Suppressor macrophage treated with lipopolysaccharide for 1 hour (primary cell): ENCODE data around the gene SIRPA.
A peak's percentile ranks its signal among the peaks of the same experiment; 100 is the strongest.

Experiments used
- DNase-seq, 3 donors: peaks; one replicate each; pipeline ENCODE4 v3.0.0-alpha.2; 2020 to 2022

The SIRPA gene

DNA sequence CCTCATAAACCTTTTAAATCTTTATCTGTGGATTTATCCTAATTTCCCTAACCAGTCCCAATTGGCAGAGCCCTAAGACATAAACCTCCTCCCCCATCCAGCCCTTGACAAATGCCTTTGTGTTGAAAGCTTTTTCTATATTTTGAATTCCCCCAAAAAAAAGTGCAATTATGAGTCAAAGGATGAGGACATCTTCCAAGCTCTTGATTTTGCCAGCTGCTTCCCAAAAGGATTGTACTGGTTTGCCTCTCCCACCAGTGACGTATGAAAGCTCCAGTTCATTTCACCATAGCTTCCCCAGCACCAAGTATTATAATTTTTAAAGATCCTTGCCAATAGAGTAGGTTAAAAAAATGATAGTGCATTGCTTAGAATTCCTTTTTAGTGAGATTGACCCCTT is 38.9 kb downstream of the SIRPA start:
- peak; percentile 75 to 92 (median 86) for DNase-seq

- DNase-seq = peak; percentile 74 to 79 (median 76)
Observed at GRCh38 chr20:1934721-1935573, 39.7 kb downstream of the SIRPA start.

- no peak for DNase-seq
Observed at GRCh38 chr20:1935696-1936366, 40.6 kb downstream of the SIRPA start.

DNA sequence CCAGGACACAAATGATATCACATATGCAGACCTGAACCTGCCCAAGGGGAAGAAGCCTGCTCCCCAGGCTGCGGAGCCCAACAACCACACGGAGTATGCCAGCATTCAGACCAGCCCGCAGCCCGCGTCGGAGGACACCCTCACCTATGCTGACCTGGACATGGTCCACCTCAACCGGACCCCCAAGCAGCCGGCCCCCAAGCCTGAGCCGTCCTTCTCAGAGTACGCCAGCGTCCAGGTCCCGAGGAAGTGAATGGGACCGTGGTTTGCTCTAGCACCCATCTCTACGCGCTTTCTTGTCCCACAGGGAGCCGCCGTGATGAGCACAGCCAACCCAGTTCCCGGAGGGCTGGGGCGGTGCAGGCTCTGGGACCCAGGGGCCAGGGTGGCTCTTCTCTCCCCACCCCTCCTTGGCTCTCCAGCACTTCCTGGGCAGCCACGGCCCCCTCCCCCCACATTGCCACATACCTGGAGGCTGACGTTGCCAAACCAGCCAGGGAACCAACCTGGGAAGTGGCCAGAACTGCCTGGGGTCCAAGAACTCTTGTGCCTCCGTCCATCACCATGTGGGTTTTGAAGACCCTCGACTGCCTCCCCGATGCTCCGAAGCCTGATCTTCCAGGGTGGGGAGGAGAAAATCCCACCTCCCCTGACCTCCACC is 42.2 kb downstream of the SIRPA start:
- no peak for DNase-seq

DNA sequence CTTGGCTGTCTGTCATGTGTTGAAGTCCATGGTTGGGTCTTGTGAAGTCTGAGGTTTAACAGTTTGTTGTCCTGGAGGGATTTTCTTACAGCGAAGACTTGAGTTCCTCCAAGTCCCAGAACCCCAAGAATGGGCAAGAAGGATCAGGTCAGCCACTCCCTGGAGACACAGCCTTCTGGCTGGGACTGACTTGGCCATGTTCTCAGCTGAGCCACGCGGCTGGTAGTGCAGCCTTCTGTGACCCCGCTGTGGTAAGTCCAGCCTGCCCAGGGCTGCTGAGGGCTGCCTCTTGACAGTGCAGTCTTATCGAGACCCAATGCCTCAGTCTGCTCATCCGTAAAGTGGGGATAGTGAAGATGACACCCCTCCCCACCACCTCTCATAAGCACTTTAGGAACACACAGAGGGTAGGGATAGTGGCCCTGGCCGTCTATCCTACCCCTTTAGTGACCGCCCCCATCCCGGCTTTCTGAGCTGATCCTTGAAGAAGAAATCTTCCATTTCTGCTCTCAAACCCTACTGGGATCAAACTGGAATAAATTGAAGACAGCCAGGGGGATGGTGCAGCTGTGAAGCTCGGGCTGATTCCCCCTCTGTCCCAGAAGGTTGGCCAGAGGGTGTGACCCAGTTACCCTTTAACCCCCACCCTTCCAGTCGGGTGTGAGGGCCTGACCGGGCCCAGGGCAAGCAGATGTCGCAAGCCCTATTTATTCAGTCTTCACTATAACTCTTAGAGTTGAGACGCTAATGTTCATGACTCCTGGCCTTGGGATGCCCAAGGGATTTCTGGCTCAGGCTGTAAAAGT is 43.5 kb downstream of the SIRPA start:
- DNase-seq = no peak

DNA sequence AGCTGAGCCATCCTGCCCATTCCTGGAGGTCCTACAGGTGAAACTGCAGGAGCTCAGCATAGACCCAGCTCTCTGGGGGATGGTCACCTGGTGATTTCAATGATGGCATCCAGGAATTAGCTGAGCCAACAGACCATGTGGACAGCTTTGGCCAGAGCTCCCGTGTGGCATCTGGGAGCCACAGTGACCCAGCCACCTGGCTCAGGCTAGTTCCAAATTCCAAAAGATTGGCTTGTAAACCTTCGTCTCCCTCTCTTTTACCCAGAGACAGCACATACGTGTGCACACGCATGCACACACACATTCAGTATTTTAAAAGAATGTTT is 44.0 kb downstream of the SIRPA start:
- no peak for DNase-seq

GRCh38 chr20:1940581-1940980 is 45.4 kb downstream of the SIRPA start:
- DNase-seq = no peak

GRCh38 chr20:1941226-1941625 is 46.0 kb downstream of the SIRPA start:
- DNase-seq = peak in 1 of 3 donors; percentile 50

- no peak for DNase-seq
Observed at GRCh38 chr20:1942061-1942460, 46.9 kb downstream of the SIRPA start.

GRCh38 chr20:1942486-1943274 is 47.5 kb downstream of the SIRPA start:
- DNase-seq = no peak

DNA sequence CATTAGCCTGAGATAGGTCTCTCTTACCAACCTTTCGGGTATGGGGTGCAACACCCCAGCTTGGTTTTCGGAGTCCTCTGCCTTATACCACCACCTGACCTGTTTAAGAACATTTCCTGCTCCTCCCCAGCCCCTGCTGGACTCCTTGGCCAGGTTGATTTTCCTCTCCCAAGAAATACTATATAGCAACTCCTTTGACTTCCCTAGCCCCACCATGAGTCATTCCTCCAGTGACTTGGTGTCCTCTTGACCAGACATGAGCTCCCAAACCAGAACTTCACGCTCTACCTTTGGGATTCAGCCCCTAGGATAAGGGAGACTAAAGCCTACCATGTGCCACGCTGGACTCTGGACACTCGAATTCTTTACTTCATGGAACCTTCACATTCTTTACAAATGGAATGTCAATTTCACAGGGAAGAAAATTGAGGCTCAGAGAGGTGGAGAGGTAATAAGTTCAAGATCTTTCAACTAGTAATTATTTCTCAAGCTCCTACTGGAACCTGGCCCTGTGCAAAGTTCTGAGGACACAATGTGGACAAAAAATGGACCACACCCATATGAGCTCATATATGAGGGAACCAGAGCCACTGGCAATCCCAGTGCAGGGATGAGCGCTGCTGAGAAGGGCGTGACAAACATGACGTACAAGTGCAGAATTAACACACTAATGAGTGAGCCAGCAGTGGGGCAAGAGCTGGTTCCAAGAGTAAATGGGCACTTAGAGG is 48.2 kb downstream of the SIRPA start:
- peak; percentile 87 to 94 (median 94) for DNase-seq

GRCh38 chr20:1944345-1945091 is 49.3 kb downstream of the SIRPA start:
- peak; percentile 32 to 49 (median 35) for DNase-seq

DNA sequence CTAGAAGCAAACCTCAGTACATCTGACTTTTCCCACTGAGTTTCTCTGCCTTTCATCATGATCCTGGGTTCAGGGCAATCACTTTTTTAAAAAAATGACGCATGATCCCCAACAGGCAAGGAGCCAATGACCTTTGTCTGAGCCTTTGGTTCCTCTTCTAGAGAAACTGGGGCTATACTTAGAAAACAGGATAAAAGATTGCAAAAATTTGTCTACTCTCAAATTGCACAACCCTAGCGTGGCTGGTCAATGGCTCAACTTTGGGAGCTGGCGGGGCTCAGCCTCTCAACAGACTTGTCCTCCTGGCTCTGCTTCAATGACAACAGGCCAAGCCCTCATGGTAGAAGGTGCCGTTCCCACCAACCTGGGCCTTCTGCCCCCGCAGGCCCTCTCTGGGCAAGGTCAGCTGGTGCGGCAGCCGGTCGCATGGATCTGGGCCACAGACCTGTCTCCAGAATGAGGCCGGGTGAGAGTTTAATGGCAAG is 50.0 kb downstream of the SIRPA start:
- DNase-seq = peak; percentile 93 to 98 (median 98)

DNA sequence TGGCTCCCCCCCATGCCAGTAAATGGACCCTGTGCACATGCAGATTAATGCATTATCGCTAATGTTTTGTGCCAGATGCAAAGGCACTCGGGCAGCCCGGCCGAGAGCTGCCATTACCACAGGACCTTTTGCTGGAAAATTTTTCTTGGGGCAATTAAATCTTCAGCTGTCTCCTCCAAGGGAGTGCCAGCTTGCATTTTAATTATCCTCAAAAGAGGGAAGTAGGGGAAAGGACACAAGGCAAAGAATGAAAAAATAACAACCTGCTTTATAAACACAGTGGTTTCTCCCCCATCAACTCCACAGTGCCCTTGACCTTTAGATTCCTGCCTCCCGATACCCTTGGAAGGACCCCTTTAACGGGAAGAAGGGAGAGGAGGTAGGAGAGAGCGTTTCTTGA is 50.5 kb downstream of the SIRPA start:
- peak in 2 of 3 donors; percentile 37 to 47 for DNase-seq

DNA sequence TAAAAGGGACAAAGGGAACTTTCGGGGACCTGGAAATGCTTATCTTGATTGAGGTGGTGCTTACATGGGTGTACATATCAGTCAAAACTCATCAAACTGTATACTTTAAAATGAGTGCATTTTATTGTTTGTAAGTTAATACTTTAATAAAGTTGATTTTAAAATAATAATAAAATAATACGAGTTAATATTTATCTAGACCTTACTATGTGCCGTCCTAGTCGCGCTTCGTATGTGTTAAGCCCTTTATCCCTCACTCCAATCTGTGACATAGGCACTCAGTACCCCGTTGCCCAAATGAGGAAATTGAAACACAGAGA is 51.2 kb downstream of the SIRPA start:
- no peak for DNase-seq

DNA sequence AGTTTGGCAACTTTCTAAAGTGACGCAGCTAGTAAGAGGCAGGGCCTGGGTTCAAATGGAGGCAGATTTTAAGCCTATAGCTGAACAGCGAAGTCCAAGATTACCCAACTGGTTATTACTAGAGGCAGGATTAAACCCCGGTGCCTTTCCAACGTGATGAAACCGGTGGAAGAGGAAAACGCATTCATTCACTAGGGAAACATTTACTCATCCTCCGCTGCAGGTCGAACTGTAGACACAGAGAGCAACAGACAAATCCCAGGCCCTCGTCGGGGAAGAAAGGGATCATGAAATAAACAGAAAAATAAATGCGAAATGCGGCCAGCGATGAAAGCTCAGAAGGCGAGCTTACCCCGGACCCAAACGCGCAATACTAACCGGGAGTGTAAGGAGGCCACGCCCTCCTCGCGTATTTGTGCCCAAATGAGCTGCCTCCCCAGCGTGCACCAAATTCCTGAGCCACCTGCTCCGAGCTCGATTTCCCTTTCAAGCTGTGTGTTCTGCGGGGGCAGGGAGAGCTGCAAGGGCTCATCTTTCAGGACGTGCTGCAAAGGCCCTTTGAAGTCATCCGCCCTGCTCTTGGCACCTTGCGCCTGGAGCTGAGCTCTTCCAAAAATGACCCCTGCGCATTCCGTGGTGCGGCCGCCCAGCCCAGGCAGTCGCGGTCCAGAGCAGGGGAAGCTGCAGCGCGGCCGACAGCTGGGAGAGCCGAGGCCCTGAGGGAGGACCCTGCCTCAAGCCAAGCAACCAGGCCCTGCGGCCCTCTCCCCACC is 51.7 kb downstream of the SIRPA start:
- peak; percentile 94 to 98 (median 94) for DNase-seq

DNA sequence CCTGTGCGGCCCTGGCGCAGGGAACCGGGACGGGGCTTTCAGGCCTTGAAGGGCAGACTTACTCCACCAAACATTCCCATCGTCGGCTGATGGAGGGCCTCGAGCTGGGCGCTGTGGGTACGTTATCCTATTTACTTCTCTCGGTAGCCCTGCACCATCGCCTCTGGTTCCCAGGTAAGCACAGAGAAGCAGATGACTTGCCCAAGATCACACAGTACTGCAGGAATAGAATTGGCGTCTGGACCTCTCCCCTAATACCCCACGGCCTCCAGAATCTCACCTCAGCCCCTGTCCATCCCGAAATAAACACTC is 52.3 kb downstream of the SIRPA start:
- no peak for DNase-seq

DNA sequence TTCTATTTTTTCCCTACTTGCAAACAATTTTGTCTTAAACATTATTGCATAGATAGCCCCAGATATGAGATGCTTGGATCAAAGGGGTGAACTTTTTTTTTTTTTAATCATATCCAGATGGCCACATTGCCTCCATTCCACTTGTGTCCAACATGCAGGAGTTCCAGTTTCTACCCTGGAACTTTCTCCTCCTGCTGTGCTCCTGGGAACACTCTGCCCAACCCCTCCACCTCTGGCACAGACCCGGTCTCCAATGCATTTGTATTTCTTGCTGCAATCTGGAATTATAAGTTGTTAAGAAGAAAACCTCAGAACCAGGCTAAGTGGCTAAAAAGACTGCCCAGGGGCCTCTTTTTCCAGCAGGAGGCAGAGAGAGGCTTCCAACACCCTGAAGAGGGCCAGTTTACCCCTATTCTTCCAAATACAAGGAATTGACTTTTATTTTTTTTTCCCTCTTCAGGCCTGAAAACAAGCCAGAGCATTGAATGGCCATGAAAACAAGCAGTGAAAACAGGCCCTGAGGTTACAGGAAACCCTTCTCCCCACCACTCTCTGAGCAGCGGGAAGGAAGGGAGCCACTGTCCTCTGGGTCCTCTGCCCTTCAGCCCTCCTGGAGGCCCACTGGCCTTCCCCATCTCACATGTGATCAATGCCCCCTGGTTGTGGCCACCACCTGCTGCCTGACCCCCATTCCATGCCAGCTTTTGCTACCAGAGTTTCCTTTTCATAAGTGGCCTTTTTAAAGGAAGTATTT is 54.3 kb downstream of the SIRPA start:
- DNase-seq = no peak

DNA sequence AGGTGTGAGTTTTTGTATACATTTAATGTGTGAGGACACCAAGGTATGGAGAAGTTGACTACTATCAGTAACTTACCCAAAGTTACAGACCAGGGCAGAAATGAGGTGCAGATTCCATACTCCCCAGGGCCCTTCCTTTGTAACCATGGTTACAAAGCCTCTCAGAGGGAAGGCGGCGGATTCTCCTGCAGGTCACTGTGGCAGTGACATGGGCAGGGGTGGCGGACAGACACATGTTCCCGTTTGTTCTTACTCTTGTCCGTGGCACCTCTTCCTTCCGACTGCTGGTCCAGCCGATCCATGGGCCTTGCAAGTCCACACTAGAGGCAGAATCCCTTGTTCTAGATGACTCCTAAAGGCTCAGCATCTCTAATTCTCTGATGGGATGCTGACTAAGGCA is 55.6 kb downstream of the SIRPA start:
- DNase-seq = no peak
